Measurements from ENCODE around the gene NBAS. TPM values are rescaled to one million over a fixed set of nuclear protein-coding genes. Genes with fewer than 3 reads are reported as not detected.
A peak's percentile ranks its signal among the peaks of the same experiment; 100 is the strongest.

Gene NBAS
- total and polyA plus RNA-seq, 2 donors (not counting 1 experiment from before 2014, with no cell fraction given), result 27.0 to 124 TPM

- H4K20me1 ChIP-seq (ENCODE audit: control insufficient read depth, extremely low read depth, insufficient read depth, low read length), result no peaks in the 10 kb centered on the region
- no peaks in the 10 kb centered on the region for H3K79me2 ChIP-seq (ENCODE audit: control insufficient read depth, insufficient read depth, low read length)
- TF ChIP-seq EZH2 (IDR thresholded peaks at IDR 0.05; ENCODE audit: low read length, missing control alignments) (no peak), CTCF (conservative IDR thresholded peaks at IDR 0.05 in 1 of 2, IDR thresholded peaks at IDR 0.05 in 1 of 2; ENCODE audit: low read depth in 1 of 2, low read length in 2 of 2) (no peak)
- DNase-seq (ENCODE audit: low read depth in 2 of 2), result peak in 1 of 2 donors; percentile 5
- H2AFZ ChIP-seq (ENCODE audit: low read length), result no peak overlapping the region
- no peaks in the 10 kb centered on the region for H3K4me1 ChIP-seq (ENCODE audit: control insufficient read depth, extremely low read depth, insufficient read depth, low read length)
- H3K9me3 ChIP-seq (ENCODE audit: control insufficient read depth, insufficient read depth, low read depth, low read length), result no peaks in the 10 kb centered on the region
- H3K4me2 ChIP-seq (ENCODE audit: extremely low read depth, insufficient read depth, low read length), result no peak overlapping the region
- H3K27ac ChIP-seq (ENCODE audit: insufficient read depth, low read length), result no peak overlapping the region
- no peak overlapping the region for H3K4me3 ChIP-seq (replicated peaks in 1 of 4; ENCODE audit: control extremely low read depth in 1 of 4, insufficient read depth in 1 of 4, low read depth in 3 of 4, low read length in 4 of 4)
- H3K36me3 ChIP-seq (ENCODE audit: control insufficient read depth, insufficient read depth, low read length), result no peaks in the 10 kb centered on the region
- H3K9ac ChIP-seq (ENCODE audit: insufficient read depth, low read length), result no peak overlapping the region
- no peaks in the 10 kb centered on the region for H3K27me3 ChIP-seq (ENCODE audit: control insufficient read depth, insufficient read depth, low read length)
These were observed 66.3 kb downstream of the NBAS start for GRCh38 chr2:15494877-15495276.

GRCh38 chr2:15492773-15493325 lies 68.3 kb downstream of the NBAS start:
- Histone ChIP-seq H3K36me3 (ENCODE audit: control insufficient read depth, insufficient read depth, low read length) (no peaks in the 10 kb centered on the region), H3K4me3 (replicated peaks in 1 of 4; ENCODE audit: control extremely low read depth in 1 of 4, insufficient read depth in 1 of 4, low read depth in 3 of 4, low read length in 4 of 4) (no peak overlapping the region), H3K27ac (ENCODE audit: insufficient read depth, low read length) (no peak overlapping the region), H3K4me1 (ENCODE audit: control insufficient read depth, extremely low read depth, insufficient read depth, low read length) (no peaks in the 10 kb centered on the region), H3K4me2 (ENCODE audit: extremely low read depth, insufficient read depth, low read length) (no peak overlapping the region), H3K79me2 (ENCODE audit: control insufficient read depth, insufficient read depth, low read length) (no peaks in the 10 kb centered on the region), H3K9me3 (ENCODE audit: control insufficient read depth, insufficient read depth, low read depth, low read length) (no peaks in the 10 kb centered on the region), H3K27me3 (ENCODE audit: control insufficient read depth, insufficient read depth, low read length) (no peaks in the 10 kb centered on the region), H3K9ac (ENCODE audit: insufficient read depth, low read length) (no peak overlapping the region), H2AFZ (ENCODE audit: low read length) (no peak overlapping the region), H4K20me1 (ENCODE audit: control insufficient read depth, extremely low read depth, insufficient read depth, low read length) (no peaks in the 10 kb centered on the region)
- TF ChIP-seq EZH2 (IDR thresholded peaks at IDR 0.05; ENCODE audit: low read length, missing control alignments) (no peak), CTCF (conservative IDR thresholded peaks at IDR 0.05 in 1 of 2, IDR thresholded peaks at IDR 0.05 in 1 of 2; ENCODE audit: low read depth in 1 of 2, low read length in 2 of 2) (no peak)
- DNase-seq (ENCODE audit: low read depth in 2 of 2), result peak in 1 of 2 donors; percentile 10

GRCh38 chr2:15486770-15487169 lies 74.4 kb downstream of the NBAS start:
- Histone ChIP-seq H4K20me1 (ENCODE audit: control insufficient read depth, extremely low read depth, insufficient read depth, low read length) (no peaks in the 10 kb centered on the region), H3K4me1 (ENCODE audit: control insufficient read depth, extremely low read depth, insufficient read depth, low read length) (no peaks in the 10 kb centered on the region), H3K36me3 (ENCODE audit: control insufficient read depth, insufficient read depth, low read length) (no peaks in the 10 kb centered on the region), H3K27ac (ENCODE audit: insufficient read depth, low read length) (no peak overlapping the region), H3K27me3 (ENCODE audit: control insufficient read depth, insufficient read depth, low read length) (no peaks in the 10 kb centered on the region), H3K9ac (ENCODE audit: insufficient read depth, low read length) (no peak overlapping the region), H3K4me3 (replicated peaks in 1 of 4; ENCODE audit: control extremely low read depth in 1 of 4, insufficient read depth in 1 of 4, low read depth in 3 of 4, low read length in 4 of 4) (no peak overlapping the region), H3K9me3 (ENCODE audit: control insufficient read depth, insufficient read depth, low read depth, low read length) (no peaks in the 10 kb centered on the region), H2AFZ (ENCODE audit: low read length) (no peak overlapping the region), H3K79me2 (ENCODE audit: control insufficient read depth, insufficient read depth, low read length) (no peaks in the 10 kb centered on the region), H3K4me2 (ENCODE audit: extremely low read depth, insufficient read depth, low read length) (no peak overlapping the region)
- TF ChIP-seq EZH2 (IDR thresholded peaks at IDR 0.05; ENCODE audit: low read length, missing control alignments), result no peak
- TF ChIP-seq CTCF (conservative IDR thresholded peaks at IDR 0.05 in 1 of 2, IDR thresholded peaks at IDR 0.05 in 1 of 2; ENCODE audit: low read depth in 1 of 2, low read length in 2 of 2), result no peak
- no peak for DNase-seq (ENCODE audit: low read depth in 2 of 2)
